Body of pancreas (tissue), 4 donors: ENCODE measurements around the gene RIPK3. TPM values are rescaled to one million over a fixed set of nuclear protein-coding genes. Genes with fewer than 3 reads are reported as not detected.

Experiments used
- ATAC-seq: fragments of 150-250 bp; one replicate; pipeline ENCODE4 v1.9.1; 2016
- DNase-seq, 4 donors: peaks; one replicate each; pipeline ENCODE4 v3.0.0-alpha.2; 2019
- H3K27ac ChIP-seq, 4 donors: fragments of 200-600 bp; sonication (generic); 1 replicate in 3 of 4; 2 replicates in 1 of 4; pipeline versions ENCODE4 v1.5.1 to v1.6.1; 2016 to 2019; ENCODE audit warnings: mild to moderate bottlenecking in 1 of 4, mixed read lengths in 1 of 4, moderate library complexity in 1 of 4
- H3K27me3 ChIP-seq, 2 donors: fragments of 200-600 bp; sonication (generic); one replicate each; pipeline ENCODE4 v1.6.0; 2016; ENCODE audit warnings: mild to moderate bottlenecking in 1 of 2
- H3K36me3 ChIP-seq, 2 donors: fragments of 200-600 bp; sonication (generic); replicated peaks in 1 of 2; 2 replicates each; pipeline ENCODE4 v1.5.1; 2016; ENCODE audit warnings: low read depth in 2 of 2; ENCODE audit not compliant: insufficient read depth in 1 of 2
- H3K4me1 ChIP-seq: fragments of 200-600 bp; sonication (generic); one replicate; pipeline ENCODE4 v1.6.0; 2016
- H3K4me3 ChIP-seq, 2 donors: fragments of 200-600 bp; sonication (generic); 1 replicate in 1 of 2; 2 replicates in 1 of 2; pipeline ENCODE4 v1.5.1; 2016 to 2019
- H3K9me3 ChIP-seq, 3 donors: fragments of 200-600 bp; sonication (generic); 1 replicate in 2 of 3; 2 replicates in 1 of 3; pipeline ENCODE4 v1.5.1; 2016
- POLR2A ChIP-seq, 3 donors: fragments of 450-650 bp; IDR thresholded peaks; one replicate each; pipeline ENCODE4 v1.6.1; 2016; ENCODE audit warnings: antibody characterized with exemption in 3 of 3, mild to moderate bottlenecking in 2 of 3
- WGBS, 2 donors: methylation state at CpG; one replicate each; pipeline ENCODE4 v1.1.5; 2017; 5-methylcytosine and 5-hydroxymethylcytosine counted together
- intact Hi-C: fragments of 100-400 bp; cut with DNase I; formaldehyde crosslinking; loops from one replicate; pipeline ENCODE4 v1.15.1; 2023
- total RNA-seq, 2 donors: library from RNA; depleted of rRNA; stranded (reverse); fragments of >200 nt; gene quantifications; one replicate each; pipeline ENCODE4 v1.1.0, GENCODE V29; 2016
- TF ChIP-seq, protein P1 (sequence below), 7 experiments: fragments of 450-650 bp in 4 of 7; fragments of 200-600 bp in 3 of 7; sonication (generic) in 3 of 7; IDR thresholded peaks; one replicate each; pipeline ENCODE4 v1.5.1; 2016 to 2019; ENCODE audit warnings: antibody characterized with exemption in 7 of 7

The RIPK3 gene
- total RNA-seq, 2 donors from 2014 or later: 6.0 to 9.9 TPM

DNA sequence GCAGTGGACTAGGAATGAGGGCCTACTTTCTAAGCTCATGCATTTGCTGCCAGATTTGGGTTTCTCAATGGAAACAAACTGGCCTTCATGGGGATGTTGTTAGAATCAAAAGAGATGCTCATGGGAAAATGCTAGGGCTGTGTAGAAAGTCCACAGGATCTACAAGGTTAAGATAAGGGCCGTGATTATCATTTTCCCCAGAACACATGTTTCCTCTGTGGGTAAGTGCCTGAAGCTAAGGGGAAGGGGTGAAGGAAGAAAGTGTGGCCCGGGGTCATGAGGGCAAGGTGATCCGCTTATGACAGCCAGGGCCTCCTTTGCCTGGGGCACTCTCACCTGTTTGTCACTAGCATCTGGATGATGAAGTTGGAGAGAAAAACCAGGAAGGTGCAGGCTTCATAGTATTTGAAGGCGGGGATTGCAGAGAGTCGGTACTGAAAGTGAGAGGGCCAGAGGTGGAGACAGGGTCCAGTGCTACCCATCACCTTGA, 14.7 kb downstream of the RIPK3 start:
- intact Hi-C loops: no loop called here
- Histone ChIP-seq H3K36me3 (no peaks in the 10 kb centered on the region), H3K27me3 (no peaks in the 10 kb centered on the region), H3K4me1 (no peaks in the 10 kb centered on the region), H3K27ac (no peak overlapping the region), H3K4me3 (no peak overlapping the region), H3K9me3 (no peaks in the 10 kb centered on the region)
- TF ChIP-seq, protein P1, sequence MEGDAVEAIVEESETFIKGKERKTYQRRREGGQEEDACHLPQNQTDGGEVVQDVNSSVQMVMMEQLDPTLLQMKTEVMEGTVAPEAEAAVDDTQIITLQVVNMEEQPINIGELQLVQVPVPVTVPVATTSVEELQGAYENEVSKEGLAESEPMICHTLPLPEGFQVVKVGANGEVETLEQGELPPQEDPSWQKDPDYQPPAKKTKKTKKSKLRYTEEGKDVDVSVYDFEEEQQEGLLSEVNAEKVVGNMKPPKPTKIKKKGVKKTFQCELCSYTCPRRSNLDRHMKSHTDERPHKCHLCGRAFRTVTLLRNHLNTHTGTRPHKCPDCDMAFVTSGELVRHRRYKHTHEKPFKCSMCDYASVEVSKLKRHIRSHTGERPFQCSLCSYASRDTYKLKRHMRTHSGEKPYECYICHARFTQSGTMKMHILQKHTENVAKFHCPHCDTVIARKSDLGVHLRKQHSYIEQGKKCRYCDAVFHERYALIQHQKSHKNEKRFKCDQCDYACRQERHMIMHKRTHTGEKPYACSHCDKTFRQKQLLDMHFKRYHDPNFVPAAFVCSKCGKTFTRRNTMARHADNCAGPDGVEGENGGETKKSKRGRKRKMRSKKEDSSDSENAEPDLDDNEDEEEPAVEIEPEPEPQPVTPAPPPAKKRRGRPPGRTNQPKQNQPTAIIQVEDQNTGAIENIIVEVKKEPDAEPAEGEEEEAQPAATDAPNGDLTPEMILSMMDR (IDR thresholded peaks at IDR 0.05): no peak
- TF ChIP-seq POLR2A (IDR thresholded peaks at IDR 0.05): no peak
- DNase-seq: no peak
- ATAC-seq: no peak
- WGBS, 2 donors: 59 to 74% methylated on average over 5 of the region's 5 CpGs

DNA sequence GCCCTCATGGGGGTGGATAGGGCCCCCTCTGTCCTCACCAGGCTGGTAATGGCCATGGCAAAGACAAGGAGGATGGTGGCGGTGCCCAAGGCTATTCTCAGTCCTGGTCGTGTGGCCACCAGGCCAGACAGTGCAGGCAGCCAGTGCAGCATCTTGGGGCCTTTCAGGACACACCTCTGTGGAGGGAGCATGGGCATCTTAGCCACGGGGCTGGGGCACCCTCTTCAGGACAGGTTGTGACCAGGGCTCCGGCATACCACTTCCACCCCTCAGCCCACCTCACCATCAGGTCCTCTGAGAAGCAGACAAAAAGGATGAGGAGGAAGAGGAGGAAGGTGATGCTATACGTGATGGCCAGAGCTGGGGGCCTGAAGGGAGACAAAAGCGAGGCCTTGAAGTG, 15.8 kb downstream of the RIPK3 start:
- intact Hi-C loops: no loop called here
- WGBS, 2 donors: 67 to 83% methylated on average over 2 to 6 of the region's 6 CpGs
- no peak for TF ChIP-seq POLR2A (IDR thresholded peaks at IDR 0.05)
- TF ChIP-seq, protein P1 (IDR thresholded peaks at IDR 0.05): no peak

DNA sequence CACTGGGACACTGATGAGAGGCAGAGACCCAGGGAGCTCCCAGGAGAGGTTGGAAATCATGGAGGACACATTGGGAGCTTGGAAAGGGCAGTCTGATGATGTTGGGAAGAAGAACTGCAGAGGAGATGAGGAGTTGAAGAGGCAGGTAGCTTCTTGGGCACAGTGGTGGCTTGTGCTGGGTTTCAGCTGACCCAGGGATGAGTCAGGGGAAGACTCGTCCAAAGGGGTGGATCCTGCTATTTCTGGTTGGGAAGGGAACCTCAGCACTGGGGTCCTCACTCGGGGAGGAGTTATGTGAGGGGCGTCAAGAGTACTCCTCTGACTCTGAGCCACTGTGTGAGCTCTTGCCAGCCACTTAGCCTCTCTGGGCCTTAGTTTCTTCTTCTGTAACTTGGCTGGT, 16.4 kb downstream of the RIPK3 start:
- ATAC-seq (no peak), DNase-seq (no peak)
- intact Hi-C loops: no loop called here
- no peak overlapping the region for H3K27ac ChIP-seq
- H3K36me3 ChIP-seq: no peaks in the 10 kb centered on the region
- H3K9me3 ChIP-seq: no peaks in the 10 kb centered on the region
- H3K4me3 ChIP-seq: no peak overlapping the region
- WGBS, 2 donors: 23 to 53% methylated on average over 1 to 3 of the region's 3 CpGs
- H3K4me1 ChIP-seq: no peaks in the 10 kb centered on the region
- no peak for TF ChIP-seq POLR2A (IDR thresholded peaks at IDR 0.05)
- TF ChIP-seq, protein P1 (IDR thresholded peaks at IDR 0.05): no peak
- no peaks in the 10 kb centered on the region for H3K27me3 ChIP-seq

More for the DNA sequence above, 15.8 kb downstream of the RIPK3 start:
- H3K4me1 ChIP-seq: no peaks in the 10 kb centered on the region
- H3K27ac ChIP-seq: no peak overlapping the region
- DNase-seq (no peak), ATAC-seq (no peak)
- no peaks in the 10 kb centered on the region for H3K36me3 ChIP-seq
- no peaks in the 10 kb centered on the region for H3K9me3 ChIP-seq
- H3K4me3 ChIP-seq: no peak overlapping the region
- H3K27me3 ChIP-seq: no peaks in the 10 kb centered on the region

DNA sequence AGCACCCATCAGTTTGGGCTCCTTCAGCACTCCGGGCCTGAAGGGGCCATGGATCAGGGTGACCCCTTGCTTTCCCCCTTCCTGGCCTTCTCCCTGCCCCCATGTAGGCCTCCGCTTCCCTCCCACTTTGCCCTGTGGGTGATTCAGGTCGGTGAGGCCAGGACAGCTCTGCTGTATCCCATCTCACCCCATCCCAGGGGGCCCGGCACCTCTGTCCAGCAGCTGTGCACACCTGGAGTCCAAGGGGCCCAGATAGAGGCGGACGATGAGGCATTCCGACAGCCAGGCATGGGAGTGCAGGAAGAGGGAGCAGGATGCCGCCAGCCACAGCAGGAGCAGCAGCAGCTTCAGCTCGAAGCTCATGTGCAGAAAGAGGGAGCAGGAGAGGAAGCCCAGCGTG, 17.1 kb downstream of the RIPK3 start:
- intact Hi-C loops: no loop called here
- WGBS, 2 donors: 82% methylated on average over 3 to 10 of the region's 10 CpGs
- ATAC-seq (no peak), DNase-seq (no peak)
- no peaks in the 10 kb centered on the region for H3K27me3 ChIP-seq
- H3K36me3 ChIP-seq: no peaks in the 10 kb centered on the region
- no peak for TF ChIP-seq POLR2A (IDR thresholded peaks at IDR 0.05)
- TF ChIP-seq, protein P1 (IDR thresholded peaks at IDR 0.05): no peak
- no peak overlapping the region for H3K27ac ChIP-seq
- H3K9me3 ChIP-seq: no peaks in the 10 kb centered on the region
- no peaks in the 10 kb centered on the region for H3K4me1 ChIP-seq
- no peak overlapping the region for H3K4me3 ChIP-seq

DNA sequence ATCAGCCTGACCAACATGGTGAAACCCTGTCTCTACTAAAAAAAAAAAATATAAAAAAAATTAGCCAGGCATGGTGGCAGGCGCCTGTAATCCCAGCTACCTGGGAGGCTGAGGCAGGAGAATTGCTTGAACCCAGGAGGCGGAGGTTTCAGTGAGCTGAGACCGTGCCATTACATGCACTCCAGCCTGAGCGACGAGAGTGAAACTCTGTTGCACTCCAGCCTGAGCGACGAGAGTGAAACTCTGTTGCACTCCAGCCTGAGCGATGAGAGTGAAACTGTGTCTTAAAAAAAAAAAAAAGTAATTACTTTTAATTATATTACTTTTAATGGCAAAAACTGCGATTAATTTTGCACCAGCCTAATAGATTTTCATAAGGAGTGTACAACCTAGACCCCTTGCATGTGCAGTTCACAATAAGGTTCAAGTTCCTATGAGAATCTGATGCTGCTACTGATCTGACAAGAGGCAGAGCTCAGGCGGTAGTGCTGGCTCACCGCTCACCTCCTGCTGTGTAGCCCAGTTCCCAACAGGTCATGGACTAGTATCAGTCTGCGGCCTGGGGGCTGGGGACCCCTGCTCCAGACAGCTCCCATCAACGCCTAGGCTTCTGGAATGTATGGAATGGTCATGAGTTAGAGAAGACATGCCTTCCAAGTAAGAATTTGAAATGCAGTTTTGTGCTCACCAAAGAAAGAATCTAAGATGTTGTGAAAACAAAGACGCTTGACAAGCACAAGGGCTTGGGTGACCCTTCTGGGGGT, 18.4 kb downstream of the RIPK3 start:
- WGBS, 2 donors: 75 to 81% methylated on average over 14 of the region's 14 CpGs
- DNase-seq (no peak), ATAC-seq (no peak)
- no peak overlapping the region for H3K4me3 ChIP-seq
- H3K9me3 ChIP-seq: no peaks in the 10 kb centered on the region
- no peak for TF ChIP-seq POLR2A (IDR thresholded peaks at IDR 0.05)
- TF ChIP-seq, protein P1 (IDR thresholded peaks at IDR 0.05): no peak
- intact Hi-C loops: no loop called here
- peaks cover 3% of the 10 kb centered on the region for H3K4me1 ChIP-seq
- H3K27me3 ChIP-seq: no peaks in the 10 kb centered on the region
- H3K36me3 ChIP-seq: no peaks in the 10 kb centered on the region
- no peak overlapping the region for H3K27ac ChIP-seq
